ENCODE measurements around the gene LPAR3.
"Not testable (repeated sequence)": the region's sequence is repeated elsewhere in the genome, so short reads cannot be mapped to it uniquely, and the experiment has no call there.

LPAR3 gene, protein sequence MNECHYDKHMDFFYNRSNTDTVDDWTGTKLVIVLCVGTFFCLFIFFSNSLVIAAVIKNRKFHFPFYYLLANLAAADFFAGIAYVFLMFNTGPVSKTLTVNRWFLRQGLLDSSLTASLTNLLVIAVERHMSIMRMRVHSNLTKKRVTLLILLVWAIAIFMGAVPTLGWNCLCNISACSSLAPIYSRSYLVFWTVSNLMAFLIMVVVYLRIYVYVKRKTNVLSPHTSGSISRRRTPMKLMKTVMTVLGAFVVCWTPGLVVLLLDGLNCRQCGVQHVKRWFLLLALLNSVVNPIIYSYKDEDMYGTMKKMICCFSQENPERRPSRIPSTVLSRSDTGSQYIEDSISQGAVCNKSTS

DNA sequence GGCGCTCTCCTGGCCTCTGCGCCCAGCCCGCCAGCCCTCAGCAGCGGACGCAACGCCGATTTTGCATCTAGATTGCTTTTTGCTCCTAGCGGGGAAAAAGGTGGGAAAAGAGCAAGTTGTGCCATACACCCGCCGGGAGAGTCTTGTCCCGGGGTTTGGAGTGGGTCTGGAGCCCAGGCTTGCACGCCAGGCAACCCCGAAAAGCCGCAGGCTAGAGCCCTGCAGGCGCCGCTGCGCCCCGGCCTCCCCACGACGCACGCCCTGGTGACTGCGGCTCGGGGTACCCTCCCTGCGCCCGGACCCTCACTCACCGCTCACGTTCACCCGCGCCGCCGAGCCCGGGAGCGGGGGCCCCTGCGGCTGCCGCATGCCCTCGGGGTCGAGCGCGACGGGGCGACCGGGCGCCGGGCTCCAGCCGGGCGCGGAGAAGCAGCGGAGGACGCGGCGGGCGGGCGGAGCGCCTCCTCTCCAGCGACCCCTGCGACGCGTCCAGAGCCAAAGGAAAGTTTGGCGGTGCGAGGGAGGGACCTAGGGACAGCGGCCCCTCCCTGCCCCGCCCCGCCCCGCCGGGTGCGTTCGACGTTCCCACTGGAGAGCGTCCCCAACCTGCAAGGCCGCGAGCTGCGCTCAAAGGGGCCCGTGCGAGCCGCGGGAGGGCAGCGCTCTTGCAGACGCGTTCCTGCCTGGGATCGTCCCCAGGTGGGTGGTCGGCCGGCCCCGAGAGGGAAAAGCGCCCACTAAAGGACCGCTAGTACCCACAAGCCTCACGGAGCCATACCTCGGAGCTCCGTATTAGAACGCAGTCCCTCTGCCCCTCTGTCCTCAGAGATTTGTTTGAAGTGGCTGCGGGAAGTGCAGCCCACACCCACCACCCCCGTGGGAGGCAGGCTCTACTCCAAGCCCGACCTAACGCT is at the start of gene LPAR3:
LPAR3 (minus strand) TSS at position 502 of the 914 bp plus-strand sequence. CDS start 27,086 bp downstream, outside the sequence.
- DNase-seq (ENCODE audit: low read depth, low spot score): no peak

DNA sequence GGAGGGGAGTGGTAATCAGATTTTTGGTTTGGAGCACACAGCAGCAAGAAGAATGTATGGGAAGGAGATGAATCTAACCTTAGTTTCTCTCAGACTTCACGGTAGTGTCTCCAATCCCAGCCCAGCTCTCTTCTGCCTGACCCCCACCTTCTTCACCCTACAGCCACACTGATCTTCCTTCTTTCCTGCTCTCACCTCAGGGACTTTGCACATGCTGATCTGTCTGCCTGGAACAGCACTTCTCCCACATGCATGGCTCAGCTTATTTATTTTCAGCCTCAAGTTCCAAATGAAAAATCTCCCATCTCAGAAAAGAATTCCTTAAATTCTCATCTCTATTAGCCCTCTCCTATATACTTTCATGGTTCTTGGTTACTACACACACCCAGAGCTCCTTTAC is 48.8 kb upstream of the LPAR3 start:
- DNase-seq (ENCODE audit: low read depth, low spot score): no peak

DNA sequence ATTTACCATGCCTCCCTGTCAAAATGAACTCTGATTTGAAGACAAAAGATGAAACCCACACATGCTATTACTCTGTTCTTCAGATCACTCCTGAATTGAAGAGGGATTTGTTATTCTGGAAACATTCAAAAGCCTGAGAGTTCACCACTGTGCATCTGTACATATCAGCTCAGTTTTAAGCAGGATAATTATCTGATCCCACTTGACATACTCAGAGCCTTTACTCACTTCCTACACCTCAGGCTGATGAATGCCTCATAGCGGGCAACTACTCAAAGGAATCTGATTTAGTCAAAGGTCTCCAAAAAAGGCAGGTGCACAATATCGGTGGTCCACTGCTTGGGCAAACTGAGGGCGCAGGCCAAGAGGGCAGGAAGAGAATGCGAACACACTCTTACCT is 47.5 kb upstream of the LPAR3 start:
- no peak for DNase-seq (ENCODE audit: low read depth, low spot score)

DNA sequence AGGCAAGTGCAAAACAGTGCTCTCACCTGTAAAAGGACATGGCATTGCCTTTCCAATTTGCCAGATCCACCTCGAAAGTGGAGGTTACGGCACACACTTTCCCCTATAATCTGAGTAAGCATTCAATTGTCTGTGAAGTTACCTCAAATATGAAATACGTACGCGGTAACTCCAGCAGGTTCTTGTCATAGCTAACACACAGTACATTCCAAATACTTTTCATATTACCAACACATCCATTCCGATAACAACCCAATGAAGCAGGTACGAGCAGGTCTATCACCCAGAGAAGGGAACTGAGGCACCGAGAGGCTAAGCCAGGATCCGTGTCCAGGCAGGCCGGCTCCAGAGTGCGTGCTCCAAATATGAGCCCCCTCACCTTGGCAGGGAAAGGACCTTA is 46.8 kb upstream of the LPAR3 start:
- DNase-seq (ENCODE audit: low read depth, low spot score): no peak

DNA sequence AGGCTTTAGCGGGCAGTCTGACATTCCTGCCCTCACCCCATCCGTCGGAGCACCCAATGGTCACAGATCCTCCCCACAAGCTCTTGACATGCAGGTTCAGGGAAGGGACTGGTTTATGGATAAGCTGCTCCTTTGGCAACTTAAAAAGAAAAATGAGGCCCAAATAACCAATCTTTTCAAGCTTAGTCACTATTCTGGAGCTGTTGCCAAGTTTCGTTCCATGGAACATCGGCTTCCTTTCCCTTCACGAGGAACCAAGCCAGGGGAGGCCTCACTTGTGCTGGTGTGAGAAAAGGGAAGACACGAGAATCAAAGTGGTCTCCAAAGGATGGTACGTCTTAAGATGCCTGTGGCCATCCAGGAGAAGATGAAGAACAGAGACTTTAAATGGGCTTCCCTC is 46.1 kb upstream of the LPAR3 start:
- DNase-seq (ENCODE audit: low read depth, low spot score): no peak

- DNase-seq (ENCODE audit: low read depth, low spot score): no peak
These were observed 43.3 kb upstream of the LPAR3 start for GRCh38 chr1:84936116-84936810.

DNA sequence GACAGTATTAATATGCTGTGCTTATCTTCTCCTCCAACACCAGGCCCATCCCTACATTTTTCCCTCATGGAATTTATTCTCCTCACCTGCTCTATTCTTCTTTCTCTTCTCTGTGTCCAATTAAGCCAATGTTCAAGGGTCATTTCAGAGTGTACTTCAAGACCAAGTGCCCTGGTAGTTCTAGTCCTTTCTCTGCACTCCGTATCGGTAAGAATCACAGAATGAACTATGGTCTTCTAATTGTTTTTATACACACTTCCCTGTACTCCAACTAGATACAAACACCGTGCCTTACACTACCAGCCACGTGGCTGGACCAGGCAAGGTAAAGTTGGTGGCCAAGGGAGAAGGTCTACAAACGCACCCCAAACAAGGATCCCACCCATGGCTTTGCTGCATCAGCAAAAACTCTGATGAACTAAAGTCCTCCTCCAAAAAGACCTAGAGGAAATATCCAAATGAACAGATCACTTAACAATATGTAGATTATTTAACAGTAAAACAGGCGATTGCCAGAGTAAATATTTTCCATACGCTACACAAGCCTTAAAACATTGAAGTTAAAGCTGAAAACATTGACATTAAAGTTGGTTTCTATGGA is 40.1 kb upstream of the LPAR3 start:
- no peak for DNase-seq (ENCODE audit: low read depth, low spot score)

- DNase-seq (ENCODE audit: low read depth, low spot score): no peak
These were observed 37.8 kb upstream of the LPAR3 start for GRCh38 chr1:84930831-84931230.

GRCh38 chr1:84930329-84930728 is 37.3 kb upstream of the LPAR3 start:
- DNase-seq (ENCODE audit: low read depth, low spot score): no peak

DNA sequence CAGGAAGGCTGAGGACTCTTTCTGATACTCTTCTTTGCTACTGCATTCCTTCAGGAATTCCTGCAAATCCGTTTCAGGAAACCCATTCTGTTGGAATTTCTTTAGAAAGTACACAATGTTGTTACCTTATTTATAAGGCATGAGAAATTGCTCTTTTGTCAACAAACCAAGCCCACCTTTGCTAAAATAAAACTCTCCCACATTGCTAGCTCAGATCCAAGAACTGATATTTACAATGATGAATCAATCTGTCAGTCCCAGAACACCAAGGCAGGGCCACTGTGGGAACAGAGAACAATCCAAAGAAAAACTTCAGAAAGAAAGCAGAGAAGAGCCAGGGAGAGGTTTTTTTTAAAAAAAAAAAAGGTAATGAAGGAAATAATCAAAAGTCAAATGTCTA is 36.6 kb upstream of the LPAR3 start:
- DNase-seq (ENCODE audit: low read depth, low spot score): no peak

- DNase-seq (ENCODE audit: low read depth, low spot score): no peak
These were observed 36.0 kb upstream of the LPAR3 start for GRCh38 chr1:84928979-84929378.

GRCh38 chr1:84923317-84923716 is 30.3 kb upstream of the LPAR3 start:
- DNase-seq (ENCODE audit: low read depth, low spot score): no peak

GRCh38 chr1:84920159-84920558 is 27.2 kb upstream of the LPAR3 start:
- no peak for DNase-seq (ENCODE audit: low read depth, low spot score)

- DNase-seq (ENCODE audit: low read depth, low spot score): no peak
These were observed 26.5 kb upstream of the LPAR3 start for GRCh38 chr1:84919461-84919970.

- DNase-seq (ENCODE audit: low read depth, low spot score): no peak
These were observed 25.8 kb upstream of the LPAR3 start for GRCh38 chr1:84918726-84919336.

DNA sequence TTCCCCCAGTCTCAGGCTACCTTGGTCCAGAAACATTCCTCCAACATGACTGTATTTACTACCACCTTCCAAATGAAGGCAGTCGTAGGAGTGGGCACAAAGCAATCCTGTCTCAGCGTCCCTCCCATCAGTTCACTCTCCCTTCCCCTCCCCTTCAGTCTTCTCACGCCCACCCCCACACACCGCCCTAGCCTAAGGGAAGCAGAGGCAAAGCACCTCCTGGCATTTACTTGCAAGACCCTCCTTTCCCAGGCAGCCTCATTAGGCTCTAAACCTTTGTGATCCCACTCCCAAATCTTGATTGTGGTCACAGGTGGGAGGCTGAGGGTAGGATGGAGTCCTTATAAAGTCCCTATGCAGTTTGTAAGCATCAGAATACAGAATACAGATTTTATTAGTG is 23.9 kb upstream of the LPAR3 start:
- no peak for DNase-seq (ENCODE audit: low read depth, low spot score)

- DNase-seq (ENCODE audit: low read depth, low spot score): no peak
These were observed 20.5 kb upstream of the LPAR3 start for GRCh38 chr1:84913555-84913892.

DNA sequence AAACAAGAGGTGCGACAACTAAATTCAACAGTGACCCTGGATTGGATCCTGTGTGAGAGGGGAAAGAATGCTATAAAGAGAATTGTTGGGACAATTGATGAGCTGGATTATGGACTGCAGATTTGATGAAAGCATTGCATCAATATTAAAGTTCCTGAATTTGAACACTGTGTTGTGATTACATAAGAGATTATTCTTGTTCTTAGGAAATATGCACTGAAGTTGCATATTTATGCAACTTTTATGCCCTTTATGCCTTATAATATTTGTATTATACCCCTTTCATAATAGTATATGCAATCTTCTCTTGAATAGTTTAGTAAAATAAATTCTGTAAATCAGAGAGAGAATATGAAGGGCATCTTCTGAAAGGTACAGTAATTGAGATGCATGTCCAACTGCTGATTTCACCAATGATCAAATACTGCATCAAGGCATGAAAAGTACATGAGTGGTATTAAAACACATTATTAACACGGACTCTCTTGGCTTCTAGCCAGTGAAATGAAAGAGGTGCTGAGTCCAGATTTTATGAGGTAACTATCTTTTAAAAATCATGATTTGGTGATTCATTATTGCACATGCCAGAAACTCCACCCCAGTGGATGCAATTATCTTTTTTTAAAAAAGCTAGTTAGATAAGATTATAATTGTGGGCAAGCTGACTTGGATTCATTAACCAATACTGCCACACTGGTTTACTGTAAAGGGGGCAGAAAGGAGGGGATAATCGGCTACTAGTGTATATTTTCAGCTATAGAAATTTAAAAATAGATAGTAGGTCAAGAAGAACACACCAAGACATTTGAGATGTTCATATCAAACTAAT is 19.9 kb upstream of the LPAR3 start:
- DNase-seq (ENCODE audit: low read depth, low spot score): no peak

DNA sequence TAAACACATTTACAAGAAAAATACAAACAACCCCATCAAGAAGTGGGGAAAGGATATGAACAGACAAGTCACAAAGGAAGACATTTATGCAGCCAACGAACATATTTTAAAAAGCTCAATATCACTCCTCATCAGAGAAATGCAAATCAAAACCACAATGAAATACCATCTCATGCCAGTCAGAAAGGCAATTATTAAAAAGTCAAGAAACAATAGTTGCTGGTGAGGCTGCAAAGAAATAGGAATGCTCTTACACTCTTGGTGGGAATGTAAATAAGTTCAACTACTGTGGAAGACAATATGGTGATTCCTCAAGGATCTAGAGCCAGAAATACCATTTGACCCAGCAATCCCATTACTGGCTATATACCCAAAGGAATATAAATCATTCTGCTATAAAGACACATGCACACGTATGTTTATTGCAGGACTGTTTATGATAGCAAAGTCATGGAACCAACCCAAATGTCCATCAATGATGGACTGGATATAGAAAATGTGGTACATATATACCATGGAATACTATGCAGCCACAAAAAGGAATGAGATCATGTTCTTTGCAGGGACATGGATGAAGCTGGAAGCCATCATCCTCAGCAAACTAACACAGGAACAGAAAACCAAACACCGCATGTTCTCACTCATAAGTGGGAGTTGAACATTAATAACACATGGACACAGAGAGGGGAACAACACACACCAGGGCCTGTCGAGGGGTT is 15.9 kb upstream of the LPAR3 start:
- DNase-seq (ENCODE audit: low read depth, low spot score): not testable (repeated sequence)
